Ishikawa (cell line): ENCODE results near the gene UGGT2.

Experiments used
- RAD21 ChIP-seq: IDR thresholded peaks from 2 replicates; pipeline ENCODE4 v1.6.1; 2012; ENCODE audit warnings: low read depth
- TAF1 ChIP-seq: IDR thresholded peaks from 2 replicates; pipeline ENCODE4 v1.6.1; 2012; ENCODE audit warnings: low read depth, mild to moderate bottlenecking

- TF ChIP-seq RAD21 (no peak), TAF1 (no peak)
Measured at GRCh38 chr13:96018135-96018534, 35.1 kb downstream of the UGGT2 start.
